GM10248 (cell line): ENCODE results near the gene PRICKLE3.

Experiments
- CTCF ChIA-PET: fragments of 300-600 bp; sonication (Branson Sonifier 250); formaldehyde crosslinking; extraction: SDS; loops from one replicate; lab custom pipeline; 2021; ENCODE audit warnings: antibody characterized with exemption; lab: Yijun Ruan, JAX
- POLR2A ChIA-PET: fragments of 350-650 bp; sonication (Branson Sonifier 250); formaldehyde crosslinking; extraction: SDS; loops from one replicate; lab custom pipeline; 2020; ENCODE audit warnings: antibody characterized with exemption; lab: Yijun Ruan, JAX
- DNase-seq: peaks from one replicate; pipeline ENCODE4 v3.0.0; 2012; ENCODE audit errors: extremely low spot score
- CTCF ChIP-seq: IDR thresholded peaks from 2 replicates; pipeline ENCODE4 v1.5.1; 2012; ENCODE audit warnings: mild to moderate bottlenecking, low read depth; ENCODE audit errors: extremely low read depth, missing control alignments, control extremely low read depth

Gene PRICKLE3

GRCh38 chrX:49230500-49231232 lies 44.5 kb upstream of the PRICKLE3 start:
- POLR2A ChIA-PET: no interaction called here
- DNase-seq: peak; percentile 78
- TF ChIP-seq CTCF: peak; percentile 29
- CTCF ChIA-PET: interaction anchor here (1.1 kb wide), 1 partner anchor 9 kb away, joined by 4 read pairs; no protein-coding TSS in a partner anchor

GRCh38 chrX:49228185-49228584 lies 42.0 kb upstream of the PRICKLE3 start:
- ChIA-PET POLR2A (interaction anchor here (0.6 kb wide), 1 partner anchor 23 kb away, joined by 3 read pairs; no protein-coding TSS in a partner anchor), CTCF (interaction anchor here (1.2 kb wide), 1 partner anchor 35 kb away, joined by 3 read pairs; no protein-coding TSS in a partner anchor)
- no peak for TF ChIP-seq CTCF
- no peak for DNase-seq

GRCh38 chrX:49227726-49228125 lies 41.6 kb upstream of the PRICKLE3 start:
- CTCF ChIA-PET: interaction anchor here (1.2 kb wide), 1 partner anchor 35 kb away, joined by 3 read pairs; no protein-coding TSS in a partner anchor

GRCh38 chrX:49226946-49227345 lies 40.8 kb upstream of the PRICKLE3 start:
- DNase-seq: no peak
- ChIA-PET CTCF (no interaction called here), POLR2A (no interaction called here)
- TF ChIP-seq CTCF: no peak

More at GRCh38 chrX:49227726-49228125, 41.6 kb upstream of the PRICKLE3 start:
- DNase-seq: no peak
- TF ChIP-seq CTCF: no peak
- POLR2A ChIA-PET: no interaction called here

- CTCF ChIA-PET: no interaction called here
- TF ChIP-seq CTCF: no peak
- POLR2A ChIA-PET: no interaction called here
Observed at GRCh38 chrX:49225858-49226257, 39.7 kb upstream of the PRICKLE3 start.

GRCh38 chrX:49221868-49222267 lies 35.7 kb upstream of the PRICKLE3 start:
- TF ChIP-seq CTCF: no peak
- ChIA-PET POLR2A (no interaction called here), CTCF (interaction anchor here (2.1 kb wide), 1 partner anchor 29 kb away, joined by 5 read pairs; no protein-coding TSS in a partner anchor)
- no peak for DNase-seq

More at GRCh38 chrX:49225858-49226257, 39.7 kb upstream of the PRICKLE3 start:
- no peak for DNase-seq
